Glomerular endothelial cell (primary cell): Measurements from ENCODE around the gene GATA6. TPM values are rescaled to one million over a fixed set of nuclear protein-coding genes. Genes with fewer than 3 reads are reported as not detected.

Experiments
- DNase-seq: peaks from one replicate; pipeline ENCODE4 v3.0.0-alpha.2; 2011; ENCODE audit warnings: low read depth, low spot score; ENCODE audit errors: extremely low read depth
- total RNA-seq: library from RNA; depleted of rRNA; stranded (reverse); fragments of >200 nt; gene quantifications from 2 replicates; pipeline ENCODE4 v1.2.3, GENCODE V29; 2015

GATA6 gene
- total RNA-seq, 1 donor from 2014 or later, result 18.1 TPM

GRCh38 chr18:22233266-22233665 lies 63.9 kb downstream of the GATA6 start:
- DNase-seq, result no peak

- DNase-seq, result no peak
These were observed 68.6 kb downstream of the GATA6 start for GRCh38 chr18:22238036-22238435.

- DNase-seq, result no peak
These were observed 69.3 kb downstream of the GATA6 start for GRCh38 chr18:22238681-22239080.

- no peak for DNase-seq
These were observed 72.6 kb downstream of the GATA6 start for GRCh38 chr18:22241921-22242361.

GRCh38 chr18:22243513-22243912 lies 74.1 kb downstream of the GATA6 start:
- no peak for DNase-seq

GRCh38 chr18:22250026-22250425 lies 80.6 kb downstream of the GATA6 start:
- no peak for DNase-seq

- DNase-seq, result no peak
These were observed 81.2 kb downstream of the GATA6 start for GRCh38 chr18:22250591-22250996.

Other genes with a start within 250 kb of the GATA6 start
- not detected in 2 replicates for gene CTAGE1, start 248.3 kb downstream of the GATA6 start, total RNA-seq